ENCODE results near the gene UNC5CL.
A peak's percentile ranks its signal among the peaks of the same experiment; 100 is the strongest.

UNC5CL gene
- total RNA-seq, result 3.6 to 6.9 reads per million in 2 donors

DNA sequence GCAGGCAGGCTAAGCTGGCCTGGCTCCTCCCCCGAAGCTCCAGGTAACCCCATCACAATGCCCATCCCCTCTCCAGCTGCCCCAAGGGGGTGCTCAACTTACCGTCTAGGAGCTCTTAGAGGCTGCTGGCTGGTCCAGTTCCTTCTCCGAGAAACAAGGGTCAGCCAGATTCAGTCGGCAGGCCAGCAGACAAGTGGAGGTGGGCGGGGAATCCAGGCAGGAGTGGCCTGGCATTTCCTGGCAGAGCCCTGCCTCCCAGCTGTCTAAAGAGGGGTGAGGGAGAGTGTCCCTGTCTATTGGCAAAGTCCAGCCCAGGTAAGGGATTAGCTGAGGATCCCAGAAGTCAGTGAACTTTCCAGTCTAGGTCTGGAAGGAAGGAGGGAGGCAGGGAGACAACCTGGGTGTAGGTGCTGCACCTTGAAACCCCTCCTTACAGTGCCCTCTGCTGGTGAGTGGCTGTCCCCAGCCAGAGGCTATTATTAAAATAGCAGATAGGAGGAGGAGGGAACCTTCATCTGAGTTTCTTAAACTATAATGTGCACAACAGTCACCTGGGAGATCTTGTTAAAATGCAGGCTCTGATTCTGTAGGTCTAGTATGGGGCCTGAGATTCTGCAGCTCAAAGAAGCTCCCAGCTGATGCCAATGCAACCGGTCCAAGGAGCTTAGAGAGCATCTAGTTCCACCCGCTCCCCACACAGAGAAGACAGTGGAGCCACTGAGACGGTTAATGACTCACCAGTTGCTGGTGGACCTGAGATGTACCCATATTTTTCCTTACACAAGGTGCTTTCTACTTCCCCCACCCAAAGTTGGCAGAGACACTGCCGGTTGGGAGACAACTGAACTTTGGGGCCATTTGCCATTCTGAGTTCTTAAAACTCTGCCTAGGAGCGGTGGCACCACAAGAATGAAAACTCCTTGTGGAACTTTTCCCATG lies at the start of gene UNC5CL:
Gene UNC5CL (minus strand): TSS at position 162 of the 939 bp plus-strand sequence. CDS start 4,147 bp downstream, outside the sequence.
- peak; percentile 42 for DNase-seq

- no peak for DNase-seq
Measured at GRCh38 chr6:41088451-41088850, 49.4 kb upstream of the UNC5CL start.

GRCh38 chr6:41085182-41085581 lies 46.2 kb upstream of the UNC5CL start:
- DNase-seq, result no peak

GRCh38 chr6:41083072-41083471 lies 44.1 kb upstream of the UNC5CL start:
- no peak for DNase-seq

GRCh38 chr6:41080621-41081020 lies 41.6 kb upstream of the UNC5CL start:
- DNase-seq, result peak; percentile 8

- no peak for DNase-seq
Measured at GRCh38 chr6:41079080-41079479, 40.1 kb upstream of the UNC5CL start.

GRCh38 chr6:41078101-41078500 lies 39.1 kb upstream of the UNC5CL start:
- no peak for DNase-seq

GRCh38 chr6:41077536-41077935 lies 38.5 kb upstream of the UNC5CL start:
- no peak for DNase-seq

DNA sequence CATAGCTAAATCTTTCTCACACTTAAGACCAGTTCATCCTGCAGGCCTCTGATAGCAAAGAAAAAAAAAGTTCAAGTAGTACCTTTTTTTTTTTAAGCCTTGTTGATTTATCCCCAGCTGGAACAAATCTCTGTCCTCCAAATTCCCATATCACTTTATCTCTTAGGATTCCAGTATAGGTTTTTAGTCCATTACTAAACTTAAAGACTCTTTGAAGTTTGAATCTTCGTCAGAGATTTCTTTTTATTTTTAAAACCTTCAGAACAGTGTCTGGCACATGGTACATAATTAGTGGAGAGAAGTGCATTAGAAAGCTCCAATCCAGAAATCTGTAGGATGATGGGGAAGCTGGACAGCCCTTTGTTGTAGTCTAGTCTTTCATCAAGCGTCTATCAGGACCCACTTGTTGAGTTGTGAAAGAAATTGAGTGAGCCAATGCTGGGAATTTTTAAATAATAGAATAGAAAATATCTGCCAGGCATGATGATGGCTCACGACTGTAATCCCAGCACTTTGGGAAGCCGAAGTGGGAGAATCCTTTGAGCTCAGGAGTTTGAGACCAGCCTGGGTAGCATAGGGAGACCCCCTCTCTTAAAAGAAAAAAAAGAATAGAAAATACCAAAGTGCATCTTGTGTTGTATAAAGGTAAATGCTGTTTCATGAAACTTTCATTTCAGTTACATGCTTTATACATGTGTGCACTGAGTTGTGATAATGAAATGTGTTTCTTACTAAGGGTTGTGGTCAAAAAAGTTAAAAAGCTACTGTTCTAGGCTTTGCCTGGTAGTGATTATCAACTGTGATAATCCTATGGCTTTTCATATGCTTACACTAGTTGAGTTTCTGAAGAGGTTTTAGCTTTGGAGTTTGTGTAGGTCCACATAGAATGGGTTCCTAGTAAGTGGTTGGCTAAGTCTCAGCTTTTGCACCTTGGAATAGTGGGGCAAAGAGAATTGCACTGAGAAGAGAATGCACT lies 36.9 kb upstream of the UNC5CL start:
- DNase-seq, result no peak

- no peak for DNase-seq
Measured at GRCh38 chr6:41074692-41075436, 35.8 kb upstream of the UNC5CL start.

DNA sequence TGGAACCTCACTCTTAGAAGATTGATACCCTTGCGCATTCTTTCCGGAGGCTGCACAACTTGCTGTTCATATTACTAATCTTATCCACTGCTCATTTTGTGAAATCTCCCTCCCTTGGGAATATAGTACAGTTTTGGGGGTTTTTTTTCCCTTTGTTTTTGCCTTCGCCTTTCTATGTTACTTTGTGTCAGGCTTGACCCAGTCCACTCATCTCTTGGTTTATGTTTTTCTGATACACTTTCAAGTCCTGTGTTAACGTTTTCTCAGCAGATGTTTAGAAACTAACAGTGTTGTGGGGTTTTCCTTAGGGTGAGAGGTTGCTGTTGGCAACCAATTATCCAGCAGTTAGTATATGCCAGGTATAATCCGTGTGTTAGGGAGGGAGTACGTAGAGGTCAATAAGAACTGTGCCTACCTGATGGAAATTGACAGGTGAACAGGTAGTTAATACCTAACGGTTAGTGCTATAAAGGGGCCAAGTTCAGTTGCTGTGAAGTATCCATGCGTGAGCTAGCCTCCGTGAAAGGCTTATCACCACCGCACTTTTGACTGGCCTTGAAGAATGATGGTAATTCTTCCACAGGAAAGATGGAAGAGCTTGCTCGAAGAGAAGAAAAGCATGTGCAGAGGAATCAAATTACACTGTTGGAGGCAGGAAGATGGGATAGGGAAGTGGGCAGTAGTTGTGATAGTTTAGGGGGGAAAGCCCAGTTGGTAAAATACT lies 35.1 kb upstream of the UNC5CL start:
- no peak for DNase-seq

GRCh38 chr6:41073203-41073967 lies 34.4 kb upstream of the UNC5CL start:
- DNase-seq, result peak; percentile 76

- DNase-seq, result peak; percentile 100
Measured at GRCh38 chr6:41072836-41073202, 33.8 kb upstream of the UNC5CL start, which contains the start of gene NFYA. Gene NFYA (plus strand): TSS chr6:41072974. CDS start chr6:41079090, 6,116 bp downstream.

- DNase-seq, result peak; percentile 99
Measured at GRCh38 chr6:41071923-41072835, 33.2 kb upstream of the UNC5CL start, which contains the start of gene OARD1. Gene OARD1 (minus strand): TSS chr6:41072356. CDS start chr6:41071634, 722 bp downstream.

DNA sequence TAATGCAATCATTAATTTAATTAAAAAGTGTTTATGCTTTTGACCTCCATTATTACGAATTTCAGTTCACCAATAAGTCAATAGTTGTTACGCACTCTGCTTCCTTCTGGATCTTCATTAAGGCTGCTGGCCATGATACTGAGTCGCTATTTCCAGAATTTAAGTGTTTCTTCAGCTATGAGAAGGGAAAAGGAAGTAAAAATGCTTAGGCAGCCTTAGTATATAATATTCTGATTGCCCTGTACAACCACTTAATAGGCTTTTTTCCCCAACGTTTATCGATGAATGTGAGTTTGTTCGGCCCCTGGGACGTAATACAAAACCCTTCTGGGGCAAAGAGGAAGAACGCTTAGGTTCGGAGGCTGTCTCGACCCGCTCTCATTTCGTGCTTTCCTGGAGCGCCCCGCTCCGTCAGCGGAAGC lies 32.5 kb upstream of the UNC5CL start:
- no peak for DNase-seq

DNA sequence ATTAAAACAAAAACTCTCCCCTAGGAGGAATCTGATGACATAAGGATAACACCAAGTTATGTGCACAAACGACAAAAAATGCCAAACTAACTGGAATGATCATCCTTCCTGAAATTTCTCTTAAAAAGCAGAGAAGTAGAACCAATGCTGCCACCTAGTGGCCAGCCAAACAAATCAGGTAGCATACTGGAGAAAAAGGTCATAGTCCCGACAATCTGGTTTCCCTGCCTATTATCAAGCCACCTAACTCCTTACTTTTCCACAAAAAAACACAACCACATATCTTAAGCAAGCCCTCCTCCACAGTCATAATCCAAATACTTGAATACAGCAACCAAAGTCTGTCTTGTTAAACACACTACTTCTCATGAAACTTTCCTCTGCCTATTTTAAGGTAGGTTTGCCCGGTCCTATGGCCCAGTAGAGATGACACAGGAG lies 27.9 kb upstream of the UNC5CL start:
- DNase-seq, result peak; percentile 62

DNA sequence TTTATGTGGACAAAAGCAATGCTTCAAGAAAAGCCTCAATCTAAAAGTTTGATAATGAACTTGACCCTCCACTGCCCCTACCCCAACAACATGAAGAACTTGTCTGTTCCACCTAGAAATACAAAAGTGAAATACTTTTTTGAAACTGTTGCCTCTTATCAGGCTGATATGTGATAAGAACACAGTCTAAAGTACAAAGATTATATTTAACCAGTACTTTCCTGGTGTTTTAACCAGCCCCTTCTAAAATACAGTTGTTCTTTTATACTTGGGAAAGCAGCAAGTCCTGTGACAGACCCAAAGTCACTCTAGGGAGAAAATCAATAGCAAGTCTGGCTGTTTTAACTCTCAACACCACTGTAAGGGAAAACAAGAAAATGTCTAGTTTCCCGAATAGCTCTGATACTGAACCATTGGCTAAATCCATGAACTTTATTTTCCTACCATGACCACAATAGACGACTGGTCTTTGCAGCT lies 26.6 kb upstream of the UNC5CL start:
- DNase-seq, result no peak

GRCh38 chr6:41064841-41065240 lies 25.8 kb upstream of the UNC5CL start:
- DNase-seq, result no peak

GRCh38 chr6:41063884-41064285 lies 24.9 kb upstream of the UNC5CL start:
- DNase-seq, result no peak

Measured in T-helper 9 cell (primary cell).